Coronary artery (tissue), 2 donors: ENCODE data around the gene DGKG.

ENCODE experiments used
- DNase-seq: peaks from one replicate; pipeline ENCODE4 v3.0.0-alpha.2; 2017; ENCODE audit warnings: low spot score
- H3K27ac ChIP-seq, 2 donors: fragments of 200-600 bp; sonication (generic); one replicate each; pipeline ENCODE4 v1.5.1; 2016 to 2019
- H3K4me3 ChIP-seq: fragments of 200-600 bp; sonication (generic); 2 replicates; pipeline ENCODE4 v1.5.1; 2016; ENCODE audit warnings: mild to moderate bottlenecking, moderate library complexity
- CTCF ChIP-seq: fragments of 200-600 bp; sonication (generic); IDR thresholded peaks from one replicate; pipeline ENCODE4 v1.5.1; 2019; ENCODE audit warnings: antibody characterized with exemption

DGKG gene

GRCh38 chr3:186102687-186103086, 259.3 kb downstream of the DGKG start:
- H3K27ac ChIP-seq, result no peak overlapping the region
- no peak for TF ChIP-seq CTCF
- no peak for DNase-seq
- H3K4me3 ChIP-seq, result no peak overlapping the region

- TF ChIP-seq CTCF, result no peak
- Histone ChIP-seq H3K27ac (no peak overlapping the region), H3K4me3 (no peak overlapping the region)
- no peak for DNase-seq
These were observed 261.6 kb downstream of the DGKG start for GRCh38 chr3:186100398-186100797.

GRCh38 chr3:186099178-186099577, 262.9 kb downstream of the DGKG start:
- no peak for TF ChIP-seq CTCF
- H3K27ac ChIP-seq, result no peak overlapping the region
- no peak for DNase-seq

GRCh38 chr3:186098740-186099139, 263.3 kb downstream of the DGKG start:
- Histone ChIP-seq H3K27ac (no peak overlapping the region), H3K4me3 (no peak overlapping the region)
- TF ChIP-seq CTCF, result no peak
- no peak for DNase-seq

More at GRCh38 chr3:186099178-186099577, 262.9 kb downstream of the DGKG start:
- H3K4me3 ChIP-seq, result no peak overlapping the region

GRCh38 chr3:186097663-186098451, 264.2 kb downstream of the DGKG start:
- peak overlapping the region in 1 of 2 donors; percentile 0 for H3K27ac ChIP-seq
- H3K4me3 ChIP-seq, result peak overlapping the region; percentile 66
- no peak for DNase-seq

GRCh38 chr3:186097317-186097662, 264.7 kb downstream of the DGKG start:
- no peak for TF ChIP-seq CTCF
- Histone ChIP-seq H3K27ac (peak overlapping the region in 1 of 2 donors; percentile 0), H3K4me3 (peak overlapping the region; percentile 66)
- DNase-seq, result no peak

More at GRCh38 chr3:186097663-186098451, 264.2 kb downstream of the DGKG start:
- no peak for TF ChIP-seq CTCF
